Measurements from ENCODE around the gene DIRAS1. TPM values are rescaled to one million over a fixed set of nuclear protein-coding genes. Genes with fewer than 3 reads are reported as not detected.
"Not testable (repeated sequence)": the region's sequence is repeated elsewhere in the genome, so short reads cannot be mapped to it uniquely, and the experiment has no call there.

DIRAS1 gene
- polyA plus RNA-seq, 1 donor: 3.6 TPM

DNA sequence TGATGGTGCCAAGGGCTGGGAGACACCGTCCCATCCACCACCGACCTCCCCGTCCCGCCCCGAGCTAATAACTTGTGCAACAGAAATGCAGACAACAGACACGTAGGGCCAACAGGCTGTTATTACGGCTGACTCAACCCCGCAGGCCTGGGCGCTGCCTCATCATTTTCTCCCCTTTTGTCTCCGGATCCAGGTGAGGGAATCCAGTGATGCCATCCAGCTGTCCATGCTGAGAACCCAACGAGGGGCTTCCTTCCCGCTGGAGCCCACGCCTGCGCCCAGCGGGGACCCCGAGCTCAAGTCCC, 6.4 kb upstream of the DIRAS1 start:
- DNase-seq: no peak

DNA sequence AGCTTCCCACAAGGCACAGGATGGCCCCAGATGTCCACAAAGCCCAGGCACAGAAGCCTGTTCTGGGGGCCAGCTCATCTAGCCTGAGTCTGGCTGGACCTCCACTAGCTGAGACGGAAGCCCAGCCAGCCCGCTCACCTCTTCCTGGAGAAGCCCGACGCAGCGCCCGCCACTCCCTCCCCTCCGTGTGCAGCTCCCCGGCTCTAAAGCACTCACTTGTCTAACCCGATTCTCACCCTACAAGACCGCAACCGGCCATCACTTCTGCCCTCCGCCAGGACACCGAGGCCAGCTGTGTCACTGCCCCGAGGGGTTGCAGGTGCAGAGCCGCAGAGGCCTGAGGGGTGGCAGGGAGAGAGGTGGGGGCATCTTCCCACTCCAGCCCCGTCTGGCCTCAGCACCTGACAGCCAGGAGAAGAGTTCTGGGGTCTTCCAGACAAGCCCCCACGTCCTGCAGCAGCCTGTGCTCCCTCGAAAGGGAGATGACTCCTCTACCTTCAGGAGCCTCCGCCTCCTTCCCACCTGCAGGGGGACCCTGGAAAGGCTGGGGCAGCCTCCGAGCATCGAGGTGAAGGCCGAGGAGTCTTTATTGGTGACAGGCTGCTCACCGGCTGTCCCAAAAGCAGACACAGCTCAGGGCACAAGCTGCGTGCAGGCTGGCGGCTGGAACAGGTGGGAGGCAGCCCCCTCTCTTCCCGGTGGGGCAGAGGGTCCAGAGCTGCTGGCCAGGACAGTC, 5.9 kb upstream of the DIRAS1 start:
- no peak for DNase-seq

DNA sequence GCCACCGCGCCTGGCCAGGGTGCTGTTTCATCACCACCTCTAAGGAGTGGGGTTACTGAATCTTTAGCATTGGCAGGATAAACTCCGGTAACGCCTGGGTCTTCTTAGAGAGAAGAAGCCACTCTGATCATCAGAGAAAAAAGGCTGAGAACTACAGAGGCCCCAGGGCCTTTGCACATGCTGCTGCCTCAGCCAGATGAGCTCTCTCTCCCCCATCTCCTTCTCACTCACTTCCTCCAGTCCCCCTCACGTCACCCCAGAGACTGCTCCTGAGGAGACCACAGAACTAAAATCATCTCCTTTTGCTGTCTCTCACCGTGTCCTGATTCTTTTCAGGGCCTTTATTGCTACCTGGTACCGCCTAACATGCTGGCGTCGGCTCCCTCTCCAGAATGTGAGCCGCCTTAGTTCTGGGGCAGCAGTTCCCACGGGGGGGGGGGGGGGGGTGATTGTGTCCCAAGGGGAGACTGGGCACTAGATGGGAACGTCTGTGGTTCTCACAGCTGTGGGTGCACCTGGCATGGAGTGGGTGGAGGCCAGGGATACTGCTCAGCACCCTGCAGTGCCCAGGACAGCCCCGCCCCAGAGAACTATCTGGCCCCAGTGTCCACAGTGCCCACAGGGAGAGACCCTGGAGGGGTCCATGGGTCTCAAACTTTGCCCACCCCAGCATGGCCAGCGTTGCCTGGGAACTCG, 5.1 kb upstream of the DIRAS1 start:
- DNase-seq: no peak

DNA sequence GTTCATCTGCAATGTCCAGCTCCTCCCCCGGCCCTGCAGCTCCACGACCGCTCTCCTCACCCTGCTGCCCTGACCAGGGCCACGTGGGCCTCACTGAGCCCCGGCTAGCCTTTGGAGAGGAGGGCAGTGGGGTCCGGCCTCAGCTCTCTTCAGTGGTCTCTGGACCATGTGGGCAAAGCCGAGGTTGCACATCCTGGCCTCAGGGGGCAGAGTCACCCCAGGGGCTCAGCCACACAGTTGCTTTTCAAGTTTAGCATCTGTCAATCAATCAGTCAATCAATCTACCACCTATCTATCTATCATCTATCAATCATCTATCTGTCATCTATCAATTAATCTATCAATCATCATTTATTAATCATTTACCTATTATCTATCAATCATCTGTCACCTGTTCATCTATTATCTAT, 3.0 kb upstream of the DIRAS1 start:
- DNase-seq: no peak

DNA sequence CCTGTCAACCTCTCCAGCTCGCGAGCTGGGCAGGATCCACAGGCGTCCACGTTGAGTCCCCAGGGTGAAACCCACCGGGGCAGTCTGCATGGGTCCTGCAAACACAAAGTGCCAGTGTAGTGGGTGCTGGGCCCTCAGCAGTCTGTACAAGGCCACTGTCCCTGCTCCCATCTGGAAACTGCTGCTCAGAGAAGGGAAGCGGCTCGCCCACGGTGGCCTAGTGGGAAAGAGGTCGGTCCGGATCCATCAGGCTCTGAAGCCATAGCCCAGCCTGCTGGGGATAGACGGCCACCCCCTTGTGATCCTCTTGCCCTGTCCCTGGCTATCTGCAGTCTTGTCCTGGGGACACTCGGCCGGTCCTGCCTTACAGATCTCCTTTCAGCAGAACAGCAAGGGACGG, 2.6 kb upstream of the DIRAS1 start:
- no peak for DNase-seq

DNA sequence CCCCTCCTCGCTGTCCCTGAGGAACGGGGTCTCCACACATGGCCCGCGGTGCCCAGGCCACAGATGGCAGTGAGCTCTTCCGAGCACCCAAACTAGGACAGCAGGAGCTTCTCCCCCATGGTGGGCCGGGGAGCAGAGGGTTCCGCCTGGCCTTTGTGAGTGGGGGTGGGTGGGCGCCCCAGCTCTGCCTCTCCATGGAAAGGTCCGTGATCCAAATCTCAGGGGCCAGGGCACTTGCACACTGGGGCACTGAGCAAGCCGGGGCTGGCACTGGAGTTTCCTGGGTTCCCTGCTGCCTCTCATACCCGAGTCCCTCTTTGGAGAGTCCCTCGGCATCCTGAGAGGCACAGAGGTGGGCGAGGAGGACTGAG, 2.2 kb upstream of the DIRAS1 start:
- no peak for DNase-seq

DNA sequence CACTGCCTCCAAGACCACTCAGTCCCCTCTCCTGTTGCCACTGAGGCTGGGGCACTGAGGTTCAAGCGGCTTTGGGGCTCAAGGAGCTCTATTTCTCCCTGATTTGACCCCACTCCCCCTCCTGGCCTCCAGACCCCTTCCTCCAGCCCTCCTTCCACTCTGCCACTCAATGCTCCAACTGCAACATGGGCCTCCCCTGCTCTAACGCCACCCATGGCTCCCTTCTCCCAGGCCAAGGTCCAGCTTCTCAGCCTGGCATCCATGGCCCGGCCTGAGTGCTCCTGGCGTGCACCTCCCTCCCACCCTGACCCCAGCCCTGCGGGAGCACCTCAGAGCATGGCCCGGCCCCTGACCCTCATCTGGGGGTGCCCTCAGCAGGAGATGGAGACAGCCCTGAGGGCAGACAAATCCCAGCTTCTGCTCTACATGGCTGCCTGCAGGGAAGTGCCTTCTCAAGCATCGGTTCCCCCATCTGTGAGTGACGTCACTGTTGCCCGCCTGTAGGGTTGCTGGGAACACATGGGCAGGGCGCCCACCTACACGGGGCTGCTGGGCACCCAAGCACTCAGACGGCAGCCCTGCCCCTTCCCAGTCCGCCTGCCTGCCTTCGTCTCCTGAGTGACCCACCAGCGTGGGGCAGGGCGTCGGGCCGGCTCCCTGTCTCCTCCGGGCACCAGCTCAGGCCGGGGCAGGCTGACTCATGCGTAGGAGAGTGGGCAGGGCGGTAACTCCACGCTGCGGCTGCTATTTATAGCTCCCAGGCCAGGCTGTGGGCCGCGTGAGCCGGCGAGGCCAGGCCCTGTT, 1.6 kb upstream of the DIRAS1 start:
- DNase-seq: no peak

DNA sequence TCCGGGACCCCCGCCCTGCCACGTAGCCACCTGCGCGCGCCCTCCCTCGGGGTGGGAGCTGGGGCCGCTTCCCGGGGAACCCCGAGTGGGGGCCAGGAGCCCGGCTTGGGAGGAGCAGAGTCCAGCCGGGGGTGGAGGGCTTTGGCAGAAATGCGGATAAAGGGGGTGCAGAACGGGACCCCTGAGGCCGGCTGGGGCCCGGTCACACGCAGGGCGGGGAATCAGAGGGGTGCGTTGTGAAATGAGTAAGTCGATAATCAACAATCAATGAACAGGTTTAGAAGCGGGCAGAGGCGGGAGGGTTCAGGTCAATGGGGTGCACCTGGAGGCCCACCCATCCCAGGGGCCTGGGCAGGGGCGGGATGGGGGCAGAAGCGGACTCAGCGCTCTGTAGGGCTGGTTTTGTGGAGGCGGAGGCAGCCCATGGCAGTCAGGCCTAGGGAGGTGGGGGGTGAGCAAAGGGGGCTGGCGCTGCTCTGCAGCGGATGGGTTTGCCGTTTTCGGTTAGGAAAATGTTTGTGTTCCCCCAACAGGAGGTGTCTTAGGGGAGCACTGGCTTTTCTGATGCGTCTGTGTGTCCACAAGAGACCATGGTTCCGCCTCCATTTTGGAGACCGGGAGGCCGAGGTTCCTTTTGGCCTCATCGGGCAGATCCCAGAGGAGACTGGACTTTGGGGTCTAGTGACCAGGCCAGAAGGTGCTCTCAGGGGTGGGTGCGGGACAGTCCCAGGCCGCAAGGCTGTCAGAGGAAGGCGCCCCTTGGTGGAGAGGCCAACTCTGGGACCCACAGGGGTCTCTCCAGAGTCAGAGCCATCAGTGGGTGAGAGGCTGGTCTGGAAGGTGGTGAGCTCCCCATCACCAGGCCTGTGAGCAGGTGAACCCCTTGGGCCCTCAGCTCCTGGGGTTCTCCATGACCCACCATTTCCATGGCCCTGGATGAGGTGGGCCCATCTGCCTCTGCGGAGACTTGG, 683 bp upstream of the DIRAS1 start:
- DNase-seq: no peak

DNA sequence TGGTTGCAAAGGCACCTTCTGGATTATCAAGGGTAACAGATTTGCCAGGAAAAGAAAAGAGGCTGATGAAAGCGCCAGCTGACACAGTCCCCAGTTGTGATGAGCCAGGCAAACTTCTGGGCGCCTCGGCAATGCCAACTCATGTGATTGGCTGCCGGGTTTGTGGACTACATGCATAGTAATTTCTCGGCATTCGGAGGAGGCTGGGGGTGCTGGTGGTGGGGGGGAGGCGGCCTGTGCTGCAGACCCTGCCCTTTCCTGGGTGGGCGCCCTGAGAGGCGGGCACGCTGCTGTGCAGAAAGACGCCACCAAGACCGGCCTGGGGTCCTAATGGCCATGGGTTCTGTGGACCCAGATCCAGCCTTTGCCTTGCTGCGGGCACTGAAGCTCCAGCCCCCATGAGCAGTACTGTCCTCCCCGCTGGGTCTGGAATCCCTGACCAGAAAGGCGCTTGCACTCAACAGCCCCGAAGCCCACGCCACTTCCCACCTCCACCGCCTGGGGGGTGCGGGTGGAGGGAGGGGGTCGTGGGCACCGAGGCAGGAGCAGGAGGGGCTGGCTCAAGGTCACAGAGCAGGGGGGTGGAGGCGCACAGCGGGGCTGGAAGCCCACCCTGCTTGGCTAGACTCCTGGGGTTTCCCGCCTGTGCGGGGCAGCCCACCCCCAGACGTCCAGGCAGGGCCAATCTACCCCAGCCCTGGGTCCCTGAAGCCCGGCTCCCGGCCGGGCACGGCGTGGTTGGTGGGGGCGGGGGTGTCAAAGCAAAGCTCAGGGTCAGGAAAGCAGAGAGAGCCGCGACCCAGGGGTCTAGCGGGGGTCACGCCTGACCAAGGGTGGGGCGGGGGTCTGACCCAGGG, 1.0 kb downstream of the DIRAS1 start:
- DNase-seq: no peak

DNA sequence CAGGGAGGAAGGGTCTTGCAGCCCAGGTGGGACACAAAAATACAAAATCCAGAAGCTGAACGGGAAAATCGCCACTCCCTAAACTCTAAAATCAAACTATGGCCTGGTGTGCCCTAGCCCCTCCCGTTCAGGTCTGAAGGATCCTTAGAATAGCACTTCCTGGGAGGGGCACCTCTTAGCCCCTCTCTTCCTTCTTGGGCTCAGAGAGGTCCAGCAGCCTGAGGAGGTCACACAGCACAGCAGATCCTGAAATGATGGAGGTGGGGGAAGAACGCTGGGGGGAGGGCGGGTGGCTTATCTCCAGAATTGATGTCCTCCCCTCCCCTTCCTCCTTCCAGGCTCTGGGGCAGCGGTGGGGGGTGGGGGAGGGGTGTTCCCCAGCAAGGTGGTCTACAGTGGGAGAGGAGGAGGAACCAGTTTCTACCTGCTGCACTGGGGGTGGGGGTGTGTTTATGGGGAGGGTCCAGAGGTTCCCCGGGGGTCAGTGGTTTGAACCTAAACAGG, 1.9 kb downstream of the DIRAS1 start:
- no peak for DNase-seq

DNA sequence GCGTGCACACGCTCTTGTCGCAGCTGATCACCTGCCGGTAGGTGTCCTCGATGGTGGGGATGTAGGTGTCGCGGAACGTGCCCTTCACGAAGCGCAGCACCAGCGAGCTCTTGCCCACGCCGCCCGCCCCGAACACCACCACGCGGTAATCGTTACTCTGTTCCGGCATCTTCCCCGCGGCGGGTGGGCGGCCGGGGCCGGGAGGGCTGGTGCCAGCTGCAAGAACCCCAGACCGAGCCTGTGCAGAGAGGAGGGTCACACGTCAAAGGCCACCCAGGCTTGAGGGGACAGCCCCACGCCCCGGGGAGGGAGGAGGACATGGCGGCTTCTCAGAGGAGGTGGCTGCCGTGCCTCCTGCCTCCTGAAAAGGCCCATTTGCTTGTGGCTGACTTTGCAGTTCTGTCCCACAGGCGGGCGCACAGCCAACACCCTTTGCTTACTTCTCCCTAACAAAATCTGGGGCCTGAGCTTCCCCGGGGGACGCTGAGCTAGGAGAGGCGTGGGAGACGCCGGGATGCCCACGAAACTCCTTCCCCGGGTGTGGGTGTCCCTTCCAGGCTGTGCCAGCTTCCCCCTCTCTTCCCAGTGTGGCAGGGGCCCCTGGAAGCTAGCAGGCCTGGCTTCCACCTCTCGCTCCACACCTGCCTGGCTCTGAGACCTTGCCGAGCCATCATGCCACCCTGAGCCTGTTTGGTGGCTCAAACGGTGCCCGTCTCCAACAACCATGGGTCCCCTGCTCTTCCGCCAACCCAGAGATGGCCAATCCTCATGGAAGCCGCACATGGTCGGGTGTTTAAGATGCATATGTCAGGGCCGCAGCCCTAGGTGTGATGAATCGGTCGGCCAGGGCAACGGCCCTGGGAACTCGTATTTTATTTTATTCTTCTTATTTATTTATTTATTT, 3.3 kb downstream of the DIRAS1 start:
- no peak for DNase-seq

DNA sequence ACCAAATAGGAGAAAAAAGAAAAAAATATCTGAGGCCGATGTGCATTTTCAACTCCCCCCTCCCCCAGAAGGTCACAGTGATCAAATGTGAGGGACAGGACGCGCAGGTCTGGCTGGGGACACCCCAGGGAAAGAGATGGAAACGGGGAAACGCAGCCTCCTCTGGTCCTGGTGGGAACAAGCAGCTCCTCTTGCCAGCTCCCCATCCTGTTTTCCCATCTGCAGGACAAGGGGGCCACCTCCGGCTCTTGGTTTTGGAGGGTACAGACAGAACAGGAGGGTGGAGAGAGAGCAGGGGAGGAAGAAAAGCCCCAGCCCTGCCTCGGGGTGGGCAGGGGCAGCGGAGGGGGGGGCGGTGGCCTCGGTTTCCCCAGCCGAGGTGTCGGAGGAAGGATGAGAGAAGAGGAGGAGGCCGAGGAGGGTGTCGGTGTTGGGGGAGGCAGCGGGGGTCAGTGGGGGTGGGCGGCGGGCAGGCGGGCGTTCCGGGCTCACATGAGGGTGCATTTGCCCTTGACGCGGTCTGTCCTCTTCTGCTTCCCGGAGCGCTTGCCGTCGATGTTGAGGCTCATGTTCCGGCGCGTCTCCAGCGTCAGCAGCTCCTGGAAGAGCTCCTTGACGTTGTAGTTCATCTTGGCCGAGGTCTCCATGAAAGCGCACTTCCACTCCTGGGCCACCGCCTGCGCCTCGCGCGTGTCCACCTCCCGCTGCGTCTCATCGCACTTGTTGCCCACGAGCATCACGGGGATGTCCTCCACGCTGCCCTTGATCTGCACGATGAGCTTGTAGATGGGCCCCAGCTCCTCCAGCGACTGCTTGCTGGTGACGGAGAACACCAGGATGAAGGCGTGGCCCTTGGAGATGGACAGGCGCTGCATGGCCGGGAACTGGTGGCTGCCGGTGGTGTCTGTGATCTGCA, 4.2 kb downstream of the DIRAS1 start:
- DNase-seq: no peak

DNA sequence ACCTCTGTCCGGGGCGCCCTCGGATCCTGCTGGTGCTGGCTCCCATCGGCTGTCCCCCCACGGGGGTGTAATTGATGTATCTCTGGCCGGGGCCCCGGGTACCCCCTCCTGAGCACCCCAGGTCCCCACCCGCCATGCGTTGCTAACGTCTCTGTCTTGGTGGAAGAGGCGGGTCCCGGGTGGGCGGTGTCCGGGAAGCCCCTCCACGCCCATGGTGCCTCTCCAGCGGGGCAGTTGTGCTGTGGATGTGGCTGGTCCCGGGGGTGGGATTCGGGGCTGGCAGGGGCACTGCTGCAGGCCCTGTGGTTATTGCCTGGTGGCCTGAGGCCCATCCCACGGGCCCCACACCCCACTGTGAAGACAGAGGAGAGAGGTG, 4.9 kb downstream of the DIRAS1 start:
- DNase-seq: no peak

DNA sequence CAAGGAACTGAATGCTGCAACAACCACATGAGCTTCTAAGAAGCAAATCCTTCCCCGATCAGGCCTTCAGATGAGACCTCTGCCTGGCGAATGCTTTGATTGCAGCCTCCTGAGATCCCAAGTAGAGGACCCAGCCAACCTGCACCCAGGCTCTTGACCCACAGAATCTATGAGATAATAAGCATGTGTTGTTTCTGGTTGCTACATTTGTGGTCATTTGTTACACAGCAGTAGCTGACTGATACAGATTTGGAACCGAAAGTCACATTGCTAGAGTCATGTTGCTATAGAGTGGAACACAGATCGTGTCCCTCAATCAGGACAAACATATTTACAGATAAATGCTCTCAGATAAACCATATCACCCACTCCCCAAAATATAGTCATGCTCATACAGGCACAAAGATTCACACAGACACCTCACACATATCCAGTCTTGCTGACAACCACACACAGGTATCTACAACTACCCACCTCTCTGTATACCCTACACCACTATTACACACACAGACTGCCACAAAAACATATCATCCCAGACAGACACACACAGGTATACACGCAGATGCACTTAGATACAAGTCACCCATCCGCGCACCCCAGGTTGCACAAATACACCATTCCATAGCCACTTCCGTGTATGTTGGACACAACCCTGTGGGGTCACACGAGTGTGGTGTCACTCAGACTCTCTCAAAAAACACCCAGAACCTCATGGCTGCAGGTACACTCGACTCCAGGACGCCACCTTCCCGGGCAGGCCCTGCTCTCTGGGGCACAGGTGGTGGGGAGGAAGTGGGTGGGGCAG, 5.5 kb downstream of the DIRAS1 start:
- DNase-seq: no peak

DNA sequence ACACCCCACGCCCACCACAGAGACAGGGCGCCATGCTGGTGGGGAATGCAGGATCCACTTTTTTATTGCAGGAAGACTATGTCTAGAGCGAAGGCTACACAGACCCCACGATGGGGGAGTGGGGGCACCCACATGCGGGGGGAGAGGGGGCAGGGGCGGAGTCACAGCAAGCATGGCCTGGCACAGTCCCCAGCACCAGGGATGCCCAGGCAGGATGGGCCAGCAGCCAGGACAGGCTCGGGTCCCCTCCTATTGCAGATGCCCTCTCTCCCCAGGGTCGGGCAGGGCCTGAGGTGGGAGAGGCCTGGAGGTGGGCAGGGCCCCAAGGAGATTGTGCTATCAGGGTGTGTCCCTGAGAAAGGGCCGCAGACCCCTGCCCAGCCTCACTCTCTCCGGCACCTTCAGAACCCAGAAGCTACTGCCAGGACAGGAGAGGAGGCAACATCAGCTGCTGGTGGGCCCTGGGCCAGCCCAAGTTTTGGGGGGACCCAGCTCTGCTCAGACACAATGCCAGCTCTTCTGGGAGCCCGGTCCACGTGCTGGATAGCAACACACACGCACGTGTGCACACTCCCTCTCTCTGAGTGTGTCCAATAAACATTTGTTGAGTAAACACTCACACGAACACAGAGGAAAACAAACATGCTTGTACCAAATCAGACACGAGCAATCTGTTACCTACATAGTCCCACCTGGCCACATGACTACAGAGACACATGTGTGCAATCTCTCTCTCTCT, 6.5 kb downstream of the DIRAS1 start:
- no peak for DNase-seq

DNA sequence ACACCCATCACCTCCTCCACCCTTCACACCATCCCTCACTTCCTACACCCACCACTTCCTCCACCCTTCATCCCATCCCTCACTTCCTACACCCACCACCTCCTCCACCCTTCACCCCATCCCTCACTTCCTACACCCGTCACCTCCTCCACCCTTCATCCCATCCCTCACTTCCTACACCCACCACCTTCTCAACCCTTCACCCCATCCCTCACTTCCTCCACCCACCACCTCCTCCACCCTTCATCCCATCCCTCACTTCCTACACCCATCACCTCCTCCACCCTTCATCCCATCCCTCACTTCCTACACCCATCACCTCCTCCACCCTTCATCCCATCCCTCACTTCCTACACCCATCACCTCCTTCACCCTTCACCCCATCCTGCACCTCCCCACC, 7.1 kb downstream of the DIRAS1 start:
- DNase-seq: not testable (repeated sequence)

DNA sequence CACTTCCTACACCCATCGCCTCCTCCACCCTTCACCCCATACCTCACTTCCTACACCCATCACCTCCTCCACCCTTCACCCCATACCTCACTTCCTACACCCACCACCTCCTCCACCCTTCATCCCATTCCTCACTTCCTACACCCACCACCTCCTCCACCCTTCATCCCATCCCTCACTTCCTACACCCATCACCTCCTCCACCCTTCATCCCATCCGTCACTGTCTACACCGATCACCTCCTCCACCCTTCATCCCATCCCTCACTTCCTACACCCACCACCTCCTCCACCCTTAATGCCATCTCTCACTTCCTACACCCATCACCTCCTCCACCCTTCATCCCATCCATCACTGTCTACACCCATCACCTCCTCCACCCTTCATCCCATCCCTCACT, 8.0 kb downstream of the DIRAS1 start:
- DNase-seq: not testable (repeated sequence)

Measured in left kidney (tissue), 2 donors.